Measurements from ENCODE around the gene SLC6A1.

SLC6A1 gene

DNA sequence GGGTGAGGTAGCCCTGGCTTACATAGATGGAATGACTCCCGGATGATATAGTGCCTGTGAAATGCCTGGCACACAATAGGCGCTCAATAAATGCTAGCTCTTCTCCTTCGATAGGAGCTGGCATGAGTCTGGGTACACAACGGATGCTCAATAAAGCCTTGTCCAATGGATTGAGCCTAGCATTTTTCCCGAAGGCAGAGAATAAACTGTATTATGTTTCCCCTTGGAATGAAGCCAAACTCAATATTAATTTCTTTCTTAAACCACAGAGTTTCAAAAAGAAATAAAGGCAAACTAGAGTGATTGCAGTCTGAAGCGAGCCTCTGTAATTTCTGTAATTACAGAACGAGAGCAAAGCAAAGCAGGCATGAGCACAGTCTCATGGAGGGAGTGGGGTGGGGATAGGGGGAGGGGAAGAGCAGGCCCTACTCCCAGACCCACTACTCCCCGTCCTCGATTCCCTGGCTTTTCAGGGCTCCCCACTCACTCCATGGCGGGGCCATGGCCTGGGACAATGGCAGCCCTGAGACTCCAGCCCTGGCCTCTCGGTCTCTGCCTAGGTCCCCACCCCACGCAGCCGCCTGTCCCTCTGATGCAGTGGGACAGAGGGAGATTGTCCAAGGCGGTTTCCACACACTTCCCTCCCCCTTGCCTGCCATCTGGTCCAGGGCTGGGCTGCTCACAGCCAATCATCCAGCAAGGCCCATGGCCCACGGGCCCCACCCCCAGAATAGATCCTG, 18.0 kb downstream of the SLC6A1 start:
- no peak overlapping the region for H3K4me3 ChIP-seq (ENCODE audit: low read depth, low read length)
- DNase-seq (ENCODE audit: low read depth): no peak
- TF ChIP-seq POLR2A (IDR thresholded peaks at IDR 0.05; ENCODE audit: extremely low read depth, insufficient read length): no peak
- no peak for TF ChIP-seq MYC (IDR thresholded peaks at IDR 0.05; ENCODE audit: low read depth, low read length)
- TF ChIP-seq, protein P1, sequence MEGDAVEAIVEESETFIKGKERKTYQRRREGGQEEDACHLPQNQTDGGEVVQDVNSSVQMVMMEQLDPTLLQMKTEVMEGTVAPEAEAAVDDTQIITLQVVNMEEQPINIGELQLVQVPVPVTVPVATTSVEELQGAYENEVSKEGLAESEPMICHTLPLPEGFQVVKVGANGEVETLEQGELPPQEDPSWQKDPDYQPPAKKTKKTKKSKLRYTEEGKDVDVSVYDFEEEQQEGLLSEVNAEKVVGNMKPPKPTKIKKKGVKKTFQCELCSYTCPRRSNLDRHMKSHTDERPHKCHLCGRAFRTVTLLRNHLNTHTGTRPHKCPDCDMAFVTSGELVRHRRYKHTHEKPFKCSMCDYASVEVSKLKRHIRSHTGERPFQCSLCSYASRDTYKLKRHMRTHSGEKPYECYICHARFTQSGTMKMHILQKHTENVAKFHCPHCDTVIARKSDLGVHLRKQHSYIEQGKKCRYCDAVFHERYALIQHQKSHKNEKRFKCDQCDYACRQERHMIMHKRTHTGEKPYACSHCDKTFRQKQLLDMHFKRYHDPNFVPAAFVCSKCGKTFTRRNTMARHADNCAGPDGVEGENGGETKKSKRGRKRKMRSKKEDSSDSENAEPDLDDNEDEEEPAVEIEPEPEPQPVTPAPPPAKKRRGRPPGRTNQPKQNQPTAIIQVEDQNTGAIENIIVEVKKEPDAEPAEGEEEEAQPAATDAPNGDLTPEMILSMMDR (IDR thresholded peaks at IDR 0.05; ENCODE audit: low read depth, low read length): no peak
- TF ChIP-seq, protein P2, sequence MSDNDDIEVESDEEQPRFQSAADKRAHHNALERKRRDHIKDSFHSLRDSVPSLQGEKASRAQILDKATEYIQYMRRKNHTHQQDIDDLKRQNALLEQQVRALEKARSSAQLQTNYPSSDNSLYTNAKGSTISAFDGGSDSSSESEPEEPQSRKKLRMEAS (IDR thresholded peaks at IDR 0.05; ENCODE audit: low read depth, low read length): no peak

DNA sequence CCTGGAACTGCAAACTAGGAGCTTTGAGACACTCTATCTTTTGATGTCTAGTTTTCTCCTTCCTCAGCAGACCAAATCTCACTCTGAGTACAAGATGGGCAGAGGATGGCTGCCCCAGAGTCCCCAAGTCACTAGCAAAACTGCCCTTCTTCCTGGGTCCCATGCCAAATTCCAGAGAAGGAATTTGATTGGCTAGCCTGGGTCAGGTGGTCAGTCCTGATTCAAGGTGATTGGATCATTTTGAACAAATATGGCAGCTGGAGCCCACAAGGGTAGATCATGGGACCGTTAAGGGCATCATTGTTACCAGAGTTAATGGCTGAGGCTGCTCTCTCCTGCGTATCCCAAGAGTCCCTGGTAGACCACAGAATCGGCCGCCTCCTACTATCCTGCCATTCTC, 21.7 kb downstream of the SLC6A1 start:
- DNase-seq (ENCODE audit: low read depth): no peak
- H3K4me3 ChIP-seq (ENCODE audit: low read depth, low read length): no peak overlapping the region
- TF ChIP-seq MYC (IDR thresholded peaks at IDR 0.05; ENCODE audit: low read depth, low read length): no peak
- TF ChIP-seq, protein P1 (IDR thresholded peaks at IDR 0.05; ENCODE audit: low read depth, low read length): no peak
- TF ChIP-seq, protein P2 (IDR thresholded peaks at IDR 0.05; ENCODE audit: low read depth, low read length): no peak
- no peak for TF ChIP-seq POLR2A (IDR thresholded peaks at IDR 0.05; ENCODE audit: extremely low read depth, insufficient read length)

DNA sequence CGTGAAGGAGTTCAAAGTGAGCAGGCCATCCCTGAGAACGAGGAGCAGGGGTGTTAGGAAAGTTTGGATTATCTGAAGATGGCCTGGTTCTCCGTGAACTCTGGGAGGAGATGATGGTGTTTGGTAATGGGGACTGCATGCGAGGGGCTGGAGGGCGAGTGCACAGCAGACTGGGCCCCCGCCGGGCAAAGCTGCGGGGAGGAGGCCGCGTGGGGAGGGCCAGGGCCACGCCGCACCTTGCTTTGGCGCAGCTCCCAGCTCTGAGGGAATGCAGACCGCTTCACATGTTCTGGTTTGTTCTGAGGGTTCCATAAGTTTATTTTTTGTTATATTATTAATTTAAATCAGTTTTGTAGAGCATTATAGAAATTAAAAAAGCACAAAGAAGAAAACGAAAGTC, 22.2 kb downstream of the SLC6A1 start:
- DNase-seq (ENCODE audit: low read depth): no peak
- TF ChIP-seq MYC (IDR thresholded peaks at IDR 0.05; ENCODE audit: low read depth, low read length) (no peak), POLR2A (IDR thresholded peaks at IDR 0.05; ENCODE audit: extremely low read depth, insufficient read length) (no peak)
- TF ChIP-seq, protein P1 (IDR thresholded peaks at IDR 0.05; ENCODE audit: low read depth, low read length): no peak
- TF ChIP-seq, protein P2 (IDR thresholded peaks at IDR 0.05; ENCODE audit: low read depth, low read length): no peak
- H3K4me3 ChIP-seq (ENCODE audit: low read depth, low read length): no peak overlapping the region

DNA sequence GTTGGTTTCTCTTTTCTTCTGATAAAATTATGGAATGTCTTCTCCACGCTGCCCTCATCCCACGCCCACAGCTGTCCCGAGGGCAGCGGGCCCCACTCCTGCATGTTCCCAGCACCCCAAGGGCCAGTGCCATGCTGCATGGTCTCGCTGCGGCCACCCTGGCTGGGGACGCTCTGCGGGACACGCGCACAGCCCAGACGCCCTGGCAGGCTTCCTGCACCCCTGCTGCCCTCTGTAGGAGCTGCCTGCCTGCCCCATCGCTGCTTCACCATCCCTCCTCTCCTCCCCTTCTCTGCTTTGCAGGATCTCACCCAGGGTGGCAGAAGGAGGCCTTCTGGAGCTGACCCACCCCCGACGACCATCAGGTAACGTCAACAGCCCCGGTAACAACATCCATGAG, 22.8 kb downstream of the SLC6A1 start:
- TF ChIP-seq MYC (IDR thresholded peaks at IDR 0.05; ENCODE audit: low read depth, low read length): no peak
- no peak for TF ChIP-seq POLR2A (IDR thresholded peaks at IDR 0.05; ENCODE audit: extremely low read depth, insufficient read length)
- TF ChIP-seq, protein P2 (IDR thresholded peaks at IDR 0.05; ENCODE audit: low read depth, low read length): no peak
- TF ChIP-seq, protein P1 (IDR thresholded peaks at IDR 0.05; ENCODE audit: low read depth, low read length): no peak
- no peak for DNase-seq (ENCODE audit: low read depth)
- no peak overlapping the region for H3K4me3 ChIP-seq (ENCODE audit: low read depth, low read length)

DNA sequence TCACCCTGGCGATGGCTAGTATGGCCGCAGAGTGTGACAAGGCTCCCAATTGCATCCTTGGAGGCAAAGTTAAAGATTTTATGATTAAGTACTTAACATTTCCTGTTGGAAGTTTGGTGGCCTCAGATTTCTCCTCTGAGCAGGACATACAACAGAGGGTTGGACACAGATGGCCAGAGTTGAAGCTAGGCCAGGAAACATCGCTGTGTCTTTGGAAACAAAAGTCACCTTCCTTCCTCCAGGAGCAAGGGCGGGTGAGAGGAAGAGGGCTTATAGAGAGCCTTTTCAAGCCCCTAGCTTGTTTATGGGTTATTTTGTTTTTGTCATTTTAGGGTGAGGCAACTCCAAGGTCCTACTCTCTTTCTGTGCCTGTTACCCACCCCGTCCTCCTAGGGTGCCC, 24.2 kb downstream of the SLC6A1 start:
- no peak overlapping the region for H3K4me3 ChIP-seq (ENCODE audit: low read depth, low read length)
- TF ChIP-seq, protein P1 (IDR thresholded peaks at IDR 0.05; ENCODE audit: low read depth, low read length): no peak
- TF ChIP-seq MYC (IDR thresholded peaks at IDR 0.05; ENCODE audit: low read depth, low read length) (no peak), POLR2A (IDR thresholded peaks at IDR 0.05; ENCODE audit: extremely low read depth, insufficient read length) (no peak)
- TF ChIP-seq, protein P2 (IDR thresholded peaks at IDR 0.05; ENCODE audit: low read depth, low read length): no peak
- no peak for DNase-seq (ENCODE audit: low read depth)

All from NB4 (cell line).